SK-N-SH (cell line): ENCODE data around the gene ACD. TPM values are rescaled to one million over a fixed set of nuclear protein-coding genes. Genes with fewer than 3 reads are reported as not detected.
A peak's percentile ranks its signal among the peaks of the same experiment; 100 is the strongest.

Source experiments
- CTCF ChIA-PET: fragments of 300-600, 350-600 bp; formaldehyde crosslinking; extraction: SDS; loops from one replicate; lab custom pipeline; 2021; lab: Yijun Ruan, JAX
- POLR2A ChIA-PET: fragments of 350-600 bp; sonication (Branson Sonifier 250); formaldehyde crosslinking; extraction: SDS; loops from one replicate; lab custom pipeline; 2020; ENCODE audit warnings: antibody characterized with exemption, inconsistent platforms; lab: Yijun Ruan, JAX
- DNase-seq: peaks from one replicate; pipeline ENCODE4 v3.0.0; 2012
- H2AFZ ChIP-seq: fragments of 200-600 bp; sonication (generic); 2 replicates; pipeline ENCODE4 v1.8.1; 2016; ENCODE audit warnings: antibody characterized with exemption, mild to moderate bottlenecking, low read depth
- H3F3A ChIP-seq: fragments of 200-600 bp; sonication (generic); replicated peaks from 2 replicates; pipeline ENCODE3; 2016; ENCODE audit warnings: antibody characterized with exemption, mild to moderate bottlenecking; ENCODE audit not compliant: insufficient read depth
- H3K27ac ChIP-seq, 2 experiments: fragments of 200-500 bp in 1 of 2; fragments of 200-600 bp in 1 of 2; sonication (Bioruptor generic) in 1 of 2; sonication (generic), shearing (Covaris generic) in 1 of 2; 2 replicates each; pipeline versions ENCODE4 v1.5.1 to v1.6.1; 2014 to 2016; ENCODE audit warnings: low read depth in 2 of 2, inconsistent platforms in 1 of 2, low read length in 1 of 2, mild to moderate bottlenecking in 1 of 2, mixed read lengths in 1 of 2
- H3K27me3 ChIP-seq: fragments of 200-600 bp; sonication (generic), shearing (Covaris generic); 2 replicates; pipeline ENCODE4 v1.6.1; 2016; ENCODE audit warnings: mixed run types; ENCODE audit not compliant: insufficient read depth
- H3K36me3 ChIP-seq, 2 experiments: fragments of 200-500 bp in 1 of 2; fragments of 200-600 bp in 1 of 2; sonication (Bioruptor generic) in 1 of 2; sonication (generic) in 1 of 2; replicated peaks in 1 of 2; 2 replicates each; pipeline versions ENCODE3 to v1.5.1; 2014 to 2016; ENCODE audit warnings: low read length in 1 of 2, mild to moderate bottlenecking in 1 of 2; ENCODE audit not compliant: insufficient read depth in 2 of 2, control insufficient read depth in 1 of 2
- H3K4me1 ChIP-seq, 2 experiments: fragments of 200-500 bp in 1 of 2; fragments of 200-600 bp in 1 of 2; sonication (Bioruptor generic) in 1 of 2; sonication (generic), shearing (Covaris generic) in 1 of 2; 2 replicates each; pipeline versions ENCODE4 v1.5.1 to v1.6.1; 2014 to 2016; ENCODE audit warnings: low read depth in 1 of 2, low read length in 1 of 2, mixed run types in 1 of 2; ENCODE audit not compliant: insufficient read depth in 2 of 2, control insufficient read depth in 1 of 2
- H3K4me2 ChIP-seq: fragments of 200-600 bp; sonication (generic), shearing (Covaris generic); 2 replicates; pipeline ENCODE4 v1.6.1; 2017; ENCODE audit warnings: mixed run types
- H3K4me3 ChIP-seq, 2 experiments: fragments of 200-500 bp in 1 of 2; fragments of 200-600 bp in 1 of 2; sonication (Bioruptor generic) in 1 of 2; sonication (generic), shearing (Covaris generic) in 1 of 2; 2 replicates each; pipeline versions ENCODE4 v1.5.1 to v1.8.1; 2014 to 2016; ENCODE audit warnings: low read depth in 2 of 2, inconsistent platforms in 1 of 2, low read length in 1 of 2, mild to moderate bottlenecking in 1 of 2, mixed read lengths in 1 of 2, moderate library complexity in 1 of 2
- H3K79me2 ChIP-seq: fragments of 200-600 bp; sonication (generic); 2 replicates; pipeline ENCODE4 v1.8.1; 2017; ENCODE audit warnings: mild to moderate bottlenecking; ENCODE audit not compliant: insufficient read depth
- H3K9ac ChIP-seq: fragments of 200-600 bp; sonication (generic); 2 replicates; pipeline ENCODE4 v1.6.1; 2017; ENCODE audit warnings: mixed run types
- H3K9me2 ChIP-seq: fragments of 200-600 bp; sonication (generic); 2 replicates; pipeline ENCODE4 v1.6.1; 2017; ENCODE audit warnings: mixed run types
- H3K9me3 ChIP-seq: fragments of 200-600 bp; sonication (generic); 2 replicates; pipeline ENCODE4 v1.6.1; 2017; ENCODE audit warnings: mixed run types, mild to moderate bottlenecking, moderate library complexity
- H4K20me1 ChIP-seq: fragments of 200-600 bp; sonication (generic); 2 replicates; pipeline ENCODE4 v1.6.1; 2017; ENCODE audit warnings: mild to moderate bottlenecking, mixed run types; ENCODE audit not compliant: insufficient read depth
- JUND ChIP-seq: IDR thresholded peaks from 2 replicates; pipeline ENCODE4 v1.4.0; 2012
- TAF1 ChIP-seq: IDR thresholded peaks from 2 replicates; pipeline ENCODE4 v1.6.1; 2012; ENCODE audit warnings: low read depth, mild to moderate bottlenecking, low read length, moderate library complexity, borderline replicate concordance
- WGBS: methylation state at CpG from one replicate; pipeline ENCODE4 v1.1.6; 2017; ENCODE audit warnings: low lambda C conversion rate; 5-methylcytosine and 5-hydroxymethylcytosine counted together
- polyA plus RNA-seq, 3 experiments: library from polyadenylated mRNA; depleted of rRNA; stranded (reverse); fragments of >200 nt; gene quantifications; 2 replicates each; pipeline ENCODE4 v1.2.3, GENCODE V29; 2012
- TF ChIP-seq, protein P1 (sequence below): fragments of 200-600 bp; sonication (generic); IDR thresholded peaks from 2 replicates; pipeline ENCODE4 v1.6.1; 2017; ENCODE audit warnings: antibody characterized with exemption, mild to moderate bottlenecking, moderate library complexity
- TF ChIP-seq, protein P2 (sequence below): IDR thresholded peaks from 2 replicates; pipeline ENCODE4 v1.6.1; 2012; ENCODE audit warnings: mild to moderate bottlenecking, low read depth, low read length, moderate library complexity

Gene ACD
- polyA plus RNA-seq, 1 of the 3 experiments (the other 2 are of a cell fraction), result 37.8 TPM

DNA sequence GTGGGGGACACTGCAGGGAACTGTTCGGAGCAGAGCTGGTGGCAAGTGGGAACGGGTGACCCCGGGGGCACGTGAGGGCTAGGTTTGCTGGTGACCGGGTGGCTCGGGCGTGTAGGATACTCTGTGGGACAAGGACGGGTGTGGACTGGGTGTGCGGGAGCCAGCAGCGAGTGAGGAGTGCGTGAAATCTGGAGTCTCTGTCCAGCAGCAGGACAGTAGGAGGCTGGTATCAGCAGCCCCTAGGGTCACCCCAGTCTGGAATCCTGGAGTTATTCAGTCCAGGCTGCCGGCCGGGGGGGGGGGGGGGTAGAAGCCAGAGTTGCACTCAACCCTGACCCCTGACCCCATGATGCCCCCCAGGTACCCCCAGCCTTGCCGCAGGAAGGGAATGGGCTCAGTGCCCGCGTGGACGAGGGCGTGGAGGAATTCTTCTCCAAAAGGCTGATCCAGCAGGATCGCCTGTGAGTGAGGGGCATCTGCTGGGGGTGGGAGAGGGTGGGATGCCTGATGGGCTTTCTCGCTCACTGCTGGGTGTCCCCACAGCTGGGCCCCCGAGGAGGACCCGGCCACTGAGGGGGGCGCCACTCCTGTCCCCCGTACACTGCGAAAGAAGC lies 6.2 kb downstream of the ACD start:
- CTCF ChIA-PET, result interaction anchor here (0.9 to 6.6 kb wide), 4 partner anchors 9 to 132 kb away, joined by 3 to 43 read pairs (median 5); partner anchors contain the start of gene CARMIL2

DNA sequence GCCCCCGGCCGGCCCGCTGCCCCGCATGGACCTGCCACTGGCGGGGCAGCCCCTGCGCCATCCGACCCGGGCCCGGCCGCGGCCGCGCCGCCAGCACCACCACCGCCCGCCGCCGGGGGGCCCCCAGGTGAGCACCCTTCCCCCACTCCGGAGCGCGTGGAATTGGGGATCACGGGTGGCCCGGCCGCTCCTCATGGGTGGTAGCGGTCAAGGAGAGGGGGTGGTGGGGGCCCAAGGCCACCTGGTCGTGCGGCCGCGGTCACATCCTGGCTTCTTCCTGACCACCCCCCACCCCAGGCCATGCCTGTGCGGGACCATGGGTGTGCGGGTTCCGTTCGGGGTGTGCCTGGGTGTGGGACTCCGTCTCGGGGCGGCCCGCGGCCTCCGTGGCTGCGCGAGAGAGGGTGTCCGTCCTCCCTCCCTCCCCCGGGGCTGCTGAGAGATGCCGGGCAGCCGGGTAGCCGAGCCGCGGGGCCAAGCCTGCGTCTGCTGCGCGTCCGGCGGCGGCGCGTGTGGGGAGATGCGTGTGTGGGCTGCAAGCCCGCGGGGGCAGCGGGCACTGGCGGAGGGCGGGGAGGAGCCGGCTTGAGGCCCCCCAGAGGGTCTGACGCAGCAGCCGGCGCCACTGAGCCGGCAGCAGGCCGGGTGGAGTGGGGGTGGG lies 6.8 kb downstream of the ACD start:
- H3K27ac ChIP-seq, result peak overlapping the region in 1 of 2 experiments; percentile 64; a peak in 1 of 4 replicates
- no peaks in the 10 kb centered on the region for H3K9me2 ChIP-seq
- peaks cover 0 to 12% of the 10 kb centered on the region in 2 experiments for H3K36me3 ChIP-seq
- POLR2A ChIA-PET, result interaction anchor here (0.6 to 1.2 kb wide), 3 partner anchors 110 to 406 kb away, joined by 3 to 4 read pairs (median 3); partner anchors contain the start of gene TSNAXIP1
- peak overlapping the region; percentile 94 for H3K4me2 ChIP-seq
- TF ChIP-seq, protein P1, sequence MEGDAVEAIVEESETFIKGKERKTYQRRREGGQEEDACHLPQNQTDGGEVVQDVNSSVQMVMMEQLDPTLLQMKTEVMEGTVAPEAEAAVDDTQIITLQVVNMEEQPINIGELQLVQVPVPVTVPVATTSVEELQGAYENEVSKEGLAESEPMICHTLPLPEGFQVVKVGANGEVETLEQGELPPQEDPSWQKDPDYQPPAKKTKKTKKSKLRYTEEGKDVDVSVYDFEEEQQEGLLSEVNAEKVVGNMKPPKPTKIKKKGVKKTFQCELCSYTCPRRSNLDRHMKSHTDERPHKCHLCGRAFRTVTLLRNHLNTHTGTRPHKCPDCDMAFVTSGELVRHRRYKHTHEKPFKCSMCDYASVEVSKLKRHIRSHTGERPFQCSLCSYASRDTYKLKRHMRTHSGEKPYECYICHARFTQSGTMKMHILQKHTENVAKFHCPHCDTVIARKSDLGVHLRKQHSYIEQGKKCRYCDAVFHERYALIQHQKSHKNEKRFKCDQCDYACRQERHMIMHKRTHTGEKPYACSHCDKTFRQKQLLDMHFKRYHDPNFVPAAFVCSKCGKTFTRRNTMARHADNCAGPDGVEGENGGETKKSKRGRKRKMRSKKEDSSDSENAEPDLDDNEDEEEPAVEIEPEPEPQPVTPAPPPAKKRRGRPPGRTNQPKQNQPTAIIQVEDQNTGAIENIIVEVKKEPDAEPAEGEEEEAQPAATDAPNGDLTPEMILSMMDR, result peak; percentile 42; the same call in 1 of the 2 replicates
- TF ChIP-seq TAF1, result no peak
- DNase-seq, result peak; percentile 89
- peaks cover 4% of the 10 kb centered on the region; the same call in 1 of the 2 replicates for H4K20me1 ChIP-seq
- WGBS, result 0% methylated on average over 1 of the region's 68 CpGs
- no peak overlapping the region for H2AFZ ChIP-seq
- no peaks in the 10 kb centered on the region for H3K9me3 ChIP-seq
- H3K79me2 ChIP-seq, result no peaks in the 10 kb centered on the region
- CTCF ChIA-PET, result interaction anchor here (0.9 to 16.5 kb wide), 7 partner anchors 9 to 131 kb away, joined by 3 to 263 read pairs (median 4); partner anchors contain the start of gene CTCF
- peaks cover 0 to 10% of the 10 kb centered on the region in 2 experiments; a peak in 1 of 4 replicates for H3K4me1 ChIP-seq
- H3K4me3 ChIP-seq, result peak overlapping the region; percentile 64 to 82
- peaks cover 4% of the 10 kb centered on the region for H3F3A ChIP-seq
- no peaks in the 10 kb centered on the region for H3K27me3 ChIP-seq
- peak overlapping the region; percentile 49 for H3K9ac ChIP-seq

More for the DNA sequence above, 6.2 kb downstream of the ACD start:
- H3K4me2 ChIP-seq, result peak overlapping the region; percentile 94
- TF ChIP-seq, protein P2, sequence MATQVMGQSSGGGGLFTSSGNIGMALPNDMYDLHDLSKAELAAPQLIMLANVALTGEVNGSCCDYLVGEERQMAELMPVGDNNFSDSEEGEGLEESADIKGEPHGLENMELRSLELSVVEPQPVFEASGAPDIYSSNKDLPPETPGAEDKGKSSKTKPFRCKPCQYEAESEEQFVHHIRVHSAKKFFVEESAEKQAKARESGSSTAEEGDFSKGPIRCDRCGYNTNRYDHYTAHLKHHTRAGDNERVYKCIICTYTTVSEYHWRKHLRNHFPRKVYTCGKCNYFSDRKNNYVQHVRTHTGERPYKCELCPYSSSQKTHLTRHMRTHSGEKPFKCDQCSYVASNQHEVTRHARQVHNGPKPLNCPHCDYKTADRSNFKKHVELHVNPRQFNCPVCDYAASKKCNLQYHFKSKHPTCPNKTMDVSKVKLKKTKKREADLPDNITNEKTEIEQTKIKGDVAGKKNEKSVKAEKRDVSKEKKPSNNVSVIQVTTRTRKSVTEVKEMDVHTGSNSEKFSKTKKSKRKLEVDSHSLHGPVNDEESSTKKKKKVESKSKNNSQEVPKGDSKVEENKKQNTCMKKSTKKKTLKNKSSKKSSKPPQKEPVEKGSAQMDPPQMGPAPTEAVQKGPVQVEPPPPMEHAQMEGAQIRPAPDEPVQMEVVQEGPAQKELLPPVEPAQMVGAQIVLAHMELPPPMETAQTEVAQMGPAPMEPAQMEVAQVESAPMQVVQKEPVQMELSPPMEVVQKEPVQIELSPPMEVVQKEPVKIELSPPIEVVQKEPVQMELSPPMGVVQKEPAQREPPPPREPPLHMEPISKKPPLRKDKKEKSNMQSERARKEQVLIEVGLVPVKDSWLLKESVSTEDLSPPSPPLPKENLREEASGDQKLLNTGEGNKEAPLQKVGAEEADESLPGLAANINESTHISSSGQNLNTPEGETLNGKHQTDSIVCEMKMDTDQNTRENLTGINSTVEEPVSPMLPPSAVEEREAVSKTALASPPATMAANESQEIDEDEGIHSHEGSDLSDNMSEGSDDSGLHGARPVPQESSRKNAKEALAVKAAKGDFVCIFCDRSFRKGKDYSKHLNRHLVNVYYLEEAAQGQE, result peak; percentile 89
- no peak for TF ChIP-seq JUND
- POLR2A ChIA-PET, result interaction anchor here (0.6 to 1.0 kb wide), 2 partner anchors 110 to 406 kb away, joined by 3 to 4 read pairs; no protein-coding TSS in a partner anchor
- peak overlapping the region; percentile 49; the same call in 1 of the 2 replicates for H3K9ac ChIP-seq
- peaks cover 0 to 14% of the 10 kb centered on the region in 2 experiments; a peak in 1 of 4 replicates for H3K4me1 ChIP-seq
- DNase-seq, result no peak
- no peak overlapping the region for H2AFZ ChIP-seq
- no peaks in the 10 kb centered on the region for H3K9me2 ChIP-seq
- H4K20me1 ChIP-seq, result peaks cover 6% of the 10 kb centered on the region; the same call in 1 of the 2 replicates
- peak overlapping the region; percentile 64 to 82 for H3K4me3 ChIP-seq
- no peaks in the 10 kb centered on the region for H3K9me3 ChIP-seq
- H3K27me3 ChIP-seq, result no peaks in the 10 kb centered on the region
- no peak overlapping the region for H3K27ac ChIP-seq
- H3K36me3 ChIP-seq, result peaks cover 0 to 13% of the 10 kb centered on the region in 2 experiments
- peaks cover 6% of the 10 kb centered on the region for H3K79me2 ChIP-seq
- WGBS, result 23% methylated on average over 19 of the region's 25 CpGs
- peaks cover 4% of the 10 kb centered on the region for H3F3A ChIP-seq
